Natural killer cell (primary cell): Measurements from ENCODE around the gene TPI1. TPM values are rescaled to one million over a fixed set of nuclear protein-coding genes. Genes with fewer than 3 reads are reported as not detected.
"Not testable (repeated sequence)": the region's sequence is repeated elsewhere in the genome, so short reads cannot be mapped to it uniquely, and the experiment has no call there.

Experiments used
- ATAC-seq, 3 donors: fragments of 150-1000 bp in 2 of 3; fragments of 200-7000 bp in 1 of 3; cut with Tn5 transposase; 1 replicate in 1 of 3; 2 replicates in 2 of 3; pipeline ENCODE4 v1.10.0; 2021; ENCODE audit warnings: mild to moderate bottlenecking in 2 of 3, moderate library complexity in 2 of 3
- DNase-seq, 2 donors: peaks; one replicate each; pipeline versions ENCODE4 v3.0.0 to v3.0.0-alpha.2; 2013 to 2021; ENCODE audit warnings: mixed read lengths in 1 of 2
- H3K27ac ChIP-seq: one replicate; pipeline ENCODE4 v1.5.1; 2013; ENCODE audit warnings: mild to moderate bottlenecking, low read length
- H3K27me3 ChIP-seq: one replicate; pipeline ENCODE4 v1.6.1; 2013; ENCODE audit warnings: low read length; ENCODE audit not compliant: control insufficient read depth, insufficient read depth
- H3K36me3 ChIP-seq: one replicate; pipeline ENCODE4 v1.6.1; 2013; ENCODE audit warnings: low read length; ENCODE audit not compliant: control insufficient read depth, insufficient read depth
- H3K4me1 ChIP-seq: one replicate; pipeline ENCODE4 v1.6.1; 2013; ENCODE audit warnings: low read length; ENCODE audit not compliant: control insufficient read depth, insufficient read depth
- H3K4me3 ChIP-seq: one replicate; pipeline ENCODE4 v1.5.1; 2013; ENCODE audit warnings: low read length
- H3K9me3 ChIP-seq: one replicate; pipeline ENCODE4 v1.6.1; 2013; ENCODE audit warnings: low read length; ENCODE audit not compliant: control insufficient read depth, insufficient read depth
- H3K27ac Mint-ChIP-seq, 2 donors: one replicate each; pipeline ENCODE4 v1.8.0; 2022; ENCODE audit warnings: mild to moderate bottlenecking in 2 of 2, mixed read lengths in 2 of 2, moderate library complexity in 1 of 2
- H3K27me3 Mint-ChIP-seq, 2 donors: one replicate each; pipeline ENCODE4 v1.8.0; 2022; ENCODE audit warnings: low read depth in 2 of 2, mixed read lengths in 2 of 2
- H3K36me3 Mint-ChIP-seq: one replicate; pipeline ENCODE4 v1.8.0; 2022; ENCODE audit warnings: mixed read lengths
- H3K4me1 Mint-ChIP-seq, 2 donors: one replicate each; pipeline ENCODE4 v1.8.0; 2022; ENCODE audit warnings: mixed read lengths in 2 of 2
- H3K4me3 Mint-ChIP-seq: one replicate; pipeline ENCODE4 v1.8.0; 2022; ENCODE audit warnings: mild to moderate bottlenecking, moderate library complexity, mixed read lengths
- H3K9me3 Mint-ChIP-seq, 2 donors: one replicate each; pipeline ENCODE4 v1.8.0; 2022; ENCODE audit warnings: mixed read lengths in 2 of 2
- CTCF ChIP-seq: fragments of 200-600 bp; IDR thresholded peaks from one replicate; pipeline ENCODE4 v1.8.0; 2022; ENCODE audit warnings: antibody characterized with exemption
- WGBS: methylation state at CpG from one replicate; pipeline ENCODE4 v1.1.7; 2013; ENCODE audit warnings: missing lambda C conversion rate; ENCODE audit not compliant: insufficient coverage; 5-methylcytosine and 5-hydroxymethylcytosine counted together
- intact Hi-C: fragments of 100-400 bp; cut with micrococcal nuclease; formaldehyde crosslinking; loops from one replicate; pipeline ENCODE4 v1.14.2; 2022
- total RNA-seq, 4 donors: library from RNA; stranded (reverse); fragments of 120-200 nt in 1 of 4; gene quantifications; one replicate each; pipeline versions ENCODE4 v1.2.3 to v1.2.4, GENCODE V29; 2013 to 2022

Gene TPI1
- total RNA-seq, 3 donors from 2014 or later (not counting 1 experiment from before 2014, with no cell fraction given): 167 to 196 (median 189) TPM

DNA sequence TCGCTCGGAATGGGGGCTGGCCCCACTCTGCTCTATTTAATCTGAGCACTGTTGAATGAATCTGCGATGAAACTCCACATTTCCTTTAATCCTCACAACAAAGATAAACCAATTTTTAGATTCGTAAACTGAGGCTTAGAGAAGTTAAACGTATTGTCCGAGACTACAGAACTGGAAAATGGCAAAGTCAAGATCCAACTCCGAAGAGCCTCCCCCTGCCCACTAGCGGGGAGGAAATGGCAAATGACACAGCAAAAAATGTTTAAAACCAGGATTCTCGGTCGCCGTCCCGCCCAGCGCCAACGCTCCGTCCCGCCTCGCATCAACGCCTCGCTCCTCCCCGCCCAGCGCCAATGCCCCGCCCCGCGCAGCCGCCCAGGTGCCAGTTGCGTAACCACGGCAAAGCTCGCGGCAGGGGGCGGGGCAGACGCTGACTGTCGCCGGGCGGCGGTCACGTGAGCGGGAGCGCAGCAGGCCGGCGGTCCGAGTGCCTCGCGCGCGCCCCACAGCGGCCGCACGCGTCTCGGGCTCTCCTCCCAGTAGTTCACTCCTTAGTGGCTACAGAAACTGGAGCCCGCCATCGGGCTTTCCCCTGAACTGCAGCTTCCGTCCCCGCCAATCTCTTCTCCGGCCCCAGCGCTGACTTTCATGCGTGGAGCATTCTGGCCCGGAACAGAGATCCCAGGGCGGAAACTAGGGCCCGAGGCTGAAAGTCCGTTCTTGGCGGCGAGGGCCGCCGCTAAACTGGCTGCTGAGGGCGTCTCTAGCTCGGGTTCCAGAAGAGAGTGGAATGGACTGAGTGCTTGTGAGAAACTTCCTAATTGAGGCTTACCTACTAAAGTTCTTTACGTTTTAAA, 23.7 kb downstream of the TPI1 start:
- WGBS: 2% methylated on average over 67 of the region's 68 CpGs
- Histone ChIP-seq H3K27me3 (no peaks in the 10 kb centered on the region), H3K9me3 (no peaks in the 10 kb centered on the region), H3K4me1 (peaks cover 14% of the 10 kb centered on the region), H3K4me3 (peak overlapping the region; percentile 70), H3K27ac (peak overlapping the region; percentile 98), H3K36me3 (no peaks in the 10 kb centered on the region)
- ATAC-seq (peak; percentile 93 to 99 (median 94)), DNase-seq (peak; percentile 99)
- Mint-ChIP-seq H3K9me3 (no peaks in the 10 kb centered on the region), H3K4me3 (peak overlapping the region; percentile 87), H3K27me3 (no peaks in the 10 kb centered on the region), H3K27ac (peak overlapping the region; percentile 95 to 96), H3K4me1 (peaks cover 11 to 15% of the 10 kb centered on the region in 2 donors), H3K36me3 (no peaks in the 10 kb centered on the region)
- TF ChIP-seq CTCF: peak; percentile 75
- intact Hi-C loops: loop anchor here (1.0 kb wide), 3 partner anchors 13 to 39 kb away; partner anchors contain the start of genes LRRC23, SPSB2 and USP5

- H3K36me3 Mint-ChIP-seq: no peaks in the 10 kb centered on the region
- Histone ChIP-seq H3K36me3 (no peaks in the 10 kb centered on the region), H3K9me3 (no peaks in the 10 kb centered on the region), H3K4me3 (peak overlapping the region; percentile 70), H3K4me1 (peaks cover 14% of the 10 kb centered on the region), H3K27ac (peak overlapping the region; percentile 98), H3K27me3 (no peaks in the 10 kb centered on the region)
- ATAC-seq (no peak), DNase-seq (no peak)
- H3K27me3 Mint-ChIP-seq: no peaks in the 10 kb centered on the region
- TF ChIP-seq CTCF: no peak
- intact Hi-C loops: loop anchor here (1.0 kb wide), 3 partner anchors 13 to 39 kb away; partner anchors contain the start of genes LRRC23, SPSB2 and USP5
- peaks cover 11 to 15% of the 10 kb centered on the region in 2 donors for H3K4me1 Mint-ChIP-seq
- H3K27ac Mint-ChIP-seq: peak overlapping the region; percentile 95 to 96
- 82% methylated on average over 5 of the region's 5 CpGs for WGBS
- no peaks in the 10 kb centered on the region for H3K9me3 Mint-ChIP-seq
- peak overlapping the region; percentile 87 for H3K4me3 Mint-ChIP-seq
Measured at GRCh38 chr12:6891646-6892001, 24.3 kb downstream of the TPI1 start.

DNA sequence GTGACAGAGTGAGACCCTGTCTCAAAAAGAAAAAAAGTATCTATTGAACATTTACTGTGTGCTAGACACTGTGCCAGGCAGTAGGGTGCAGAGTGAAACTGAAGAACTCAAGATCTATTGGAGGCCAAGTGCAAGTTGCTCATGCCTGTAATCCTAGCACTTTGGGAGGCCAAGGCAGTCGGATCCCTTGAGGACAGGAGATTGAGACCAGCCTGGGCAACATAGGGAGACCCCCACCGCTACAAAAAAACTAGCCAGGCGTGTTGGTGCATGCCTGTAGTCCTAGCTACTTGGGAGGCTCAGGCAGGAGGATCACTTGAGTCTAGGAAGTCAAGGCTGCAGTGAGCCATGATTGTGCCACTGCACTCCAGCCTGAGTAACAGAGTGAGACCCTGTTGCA, 25.4 kb downstream of the TPI1 start:
- H3K4me1 ChIP-seq: peaks cover 14% of the 10 kb centered on the region
- H3K27ac Mint-ChIP-seq: peak overlapping the region in 1 of 2 donors; percentile 95
- DNase-seq: peak in 1 of 2 donors; percentile 3
- H3K4me3 ChIP-seq, ATAC-seq, H3K27me3 Mint-ChIP-seq, H3K36me3 ChIP-seq, H3K27ac ChIP-seq, intact Hi-C loops, H3K9me3 Mint-ChIP-seq, H3K27me3 ChIP-seq, H3K36me3 Mint-ChIP-seq, H3K9me3 ChIP-seq: not testable (repeated sequence)
- 99% methylated on average over 3 of the region's 3 CpGs for WGBS
- H3K4me3 Mint-ChIP-seq: peak overlapping the region; percentile 49
- H3K4me1 Mint-ChIP-seq: peaks cover 11 to 15% of the 10 kb centered on the region in 2 donors

- H3K27ac Mint-ChIP-seq: no peak overlapping the region
- ATAC-seq (no peak), DNase-seq (no peak)
- H3K9me3 Mint-ChIP-seq: no peaks in the 10 kb centered on the region
- no peak overlapping the region for H3K4me3 ChIP-seq
- TF ChIP-seq CTCF: no peak
- H3K27me3 ChIP-seq: no peaks in the 10 kb centered on the region
- no peaks in the 10 kb centered on the region for H3K27me3 Mint-ChIP-seq
- intact Hi-C loops: no loop called here
- no peak overlapping the region for H3K4me3 Mint-ChIP-seq
- H3K36me3 Mint-ChIP-seq: no peaks in the 10 kb centered on the region
- peaks cover 14% of the 10 kb centered on the region for H3K4me1 ChIP-seq
- peaks cover 11 to 15% of the 10 kb centered on the region in 2 donors for H3K4me1 Mint-ChIP-seq
- WGBS: 85% methylated on average over 3 of the region's 3 CpGs
- no peaks in the 10 kb centered on the region for H3K9me3 ChIP-seq
- no peaks in the 10 kb centered on the region for H3K36me3 ChIP-seq
- H3K27ac ChIP-seq: no peak overlapping the region
Measured at GRCh38 chr12:6894321-6894720, 27.0 kb downstream of the TPI1 start.
